ENCODE data around the gene CDC20B.
A peak's percentile ranks its signal among the peaks of the same experiment; 100 is the strongest.

DNA sequence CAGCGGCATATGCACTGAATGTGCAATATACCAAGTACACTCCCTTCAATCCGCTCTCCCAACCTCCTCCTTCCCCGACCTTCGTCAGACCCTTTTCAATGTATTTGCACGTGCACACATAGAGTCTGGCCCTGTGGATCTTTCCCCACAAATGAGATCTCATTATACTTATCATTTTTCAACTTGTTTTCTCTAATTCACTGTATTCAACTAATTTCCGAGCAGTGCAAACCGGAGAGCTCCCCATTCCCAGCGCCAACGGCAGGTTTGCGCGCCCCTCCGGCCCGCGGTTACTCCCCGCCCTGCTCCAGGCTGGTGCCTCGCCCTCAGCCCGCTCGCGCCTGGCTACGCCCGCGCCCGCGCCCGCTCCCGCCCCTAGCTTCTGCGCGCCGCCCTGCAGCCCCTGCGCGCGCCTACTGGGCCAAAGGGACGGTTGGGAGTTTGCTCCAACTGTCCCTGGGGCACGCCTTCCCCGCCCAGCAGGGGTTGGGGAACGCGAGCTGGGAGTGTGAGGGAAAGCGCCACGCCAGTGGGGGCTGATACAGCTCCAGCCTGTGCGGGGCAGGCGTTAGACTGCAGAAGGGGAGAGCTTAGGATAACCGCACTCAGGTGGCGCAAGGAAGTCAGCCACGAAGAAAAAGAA, 3.3 kb upstream of the CDC20B start:
- TF ChIP-seq EZH2 (IDR thresholded peaks at IDR 0.05; ENCODE audit: insufficient read depth, poor library complexity, severe bottlenecking) (peak; percentile 22), EZH2phosphoT487 (IDR thresholded peaks at IDR 0.05; ENCODE audit: insufficient read depth, low read depth) (no peak)
